Fibroblast of mammary gland (primary cell): ENCODE results near the gene FHIT.
A peak's percentile ranks its signal among the peaks of the same experiment; 100 is the strongest.

Source experiments
- DNase-seq: peaks from one replicate; pipeline ENCODE4 v3.0.0-alpha.2; 2010; ENCODE audit warnings: low read depth
- H3K4me3 ChIP-seq: 2 replicates; pipeline ENCODE4 v1.5.1; 2011; ENCODE audit warnings: low read depth, mild to moderate bottlenecking, low read length, moderate library complexity; ENCODE audit not compliant: control insufficient read depth
- CTCF ChIP-seq: conservative IDR thresholded peaks from 2 replicates; pipeline ENCODE4 v1.5.1; 2011; ENCODE audit warnings: low read depth, low read length, inconsistent platforms; ENCODE audit not compliant: control insufficient read depth, insufficient read depth

Gene FHIT

DNA sequence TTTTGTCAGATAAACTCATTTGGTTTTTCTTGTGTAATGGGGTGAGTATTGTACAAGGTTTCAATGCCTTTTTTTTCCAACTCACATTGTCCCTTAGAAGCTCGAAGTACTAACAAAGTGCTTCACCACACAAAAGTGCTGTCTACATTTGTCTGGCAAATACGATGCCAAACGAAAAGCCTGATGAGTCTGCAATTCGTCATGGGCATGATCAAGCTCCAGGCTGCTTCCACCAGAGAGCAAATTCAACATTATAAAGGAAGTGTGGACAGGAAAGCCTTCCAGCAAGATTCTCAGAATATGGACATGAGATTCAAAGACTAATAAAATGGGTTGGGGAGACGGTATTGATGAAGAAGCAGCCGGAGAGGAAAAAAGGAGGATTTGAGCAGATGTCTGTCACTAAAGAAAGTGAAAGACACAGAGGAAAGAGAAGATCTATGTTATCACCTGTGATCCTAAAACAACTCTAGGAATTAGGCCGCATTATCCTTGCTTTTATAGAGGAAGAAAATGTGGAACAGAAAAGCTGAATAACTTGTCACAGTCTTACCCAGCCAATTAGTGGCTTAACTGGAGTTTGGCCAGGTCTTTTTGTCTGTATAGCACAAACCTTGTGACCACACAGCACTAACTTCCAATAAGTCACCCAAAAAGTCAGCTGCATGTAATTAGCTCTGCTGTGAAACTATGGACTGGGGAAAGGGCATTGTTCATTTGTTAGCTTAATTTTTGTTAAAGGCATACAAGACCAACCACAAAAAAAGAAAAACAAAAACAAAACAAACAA lies 494.8 kb downstream of the FHIT start:
- DNase-seq = no peak
- TF ChIP-seq CTCF = no peak
- no peak overlapping the region for H3K4me3 ChIP-seq

GRCh38 chr3:60755094-60755493 lies 496.2 kb downstream of the FHIT start:
- no peak for TF ChIP-seq CTCF
- H3K4me3 ChIP-seq = no peak overlapping the region
- no peak for DNase-seq

DNA sequence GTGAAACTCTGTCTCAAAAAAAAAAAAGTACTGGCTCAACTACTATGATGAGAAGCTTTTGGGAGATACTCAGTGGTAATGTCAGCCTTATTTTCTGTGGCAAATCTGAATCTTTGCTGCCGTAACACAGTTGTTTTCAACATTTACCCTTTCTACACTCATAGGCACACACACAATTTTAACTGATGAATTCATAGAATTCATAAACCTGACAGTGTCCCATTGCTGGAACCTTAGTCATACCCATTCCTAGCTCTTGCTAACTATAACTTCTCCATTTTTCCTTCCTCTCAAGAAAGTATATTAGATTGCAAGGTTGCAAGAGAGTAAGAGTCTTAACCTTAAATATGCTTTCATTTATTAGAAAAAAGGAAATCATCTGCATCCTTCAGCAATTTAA lies 496.6 kb downstream of the FHIT start:
- H3K4me3 ChIP-seq = no peak overlapping the region
- no peak for TF ChIP-seq CTCF
- DNase-seq = peak; percentile 21

- no peak overlapping the region for H3K4me3 ChIP-seq
- no peak for TF ChIP-seq CTCF
- DNase-seq = peak; percentile 78
These were observed 498.4 kb downstream of the FHIT start for GRCh38 chr3:60752809-60753208.

GRCh38 chr3:60746695-60747416 lies 504.4 kb downstream of the FHIT start:
- DNase-seq = peak; percentile 21
- no peak overlapping the region for H3K4me3 ChIP-seq
- no peak for TF ChIP-seq CTCF

DNA sequence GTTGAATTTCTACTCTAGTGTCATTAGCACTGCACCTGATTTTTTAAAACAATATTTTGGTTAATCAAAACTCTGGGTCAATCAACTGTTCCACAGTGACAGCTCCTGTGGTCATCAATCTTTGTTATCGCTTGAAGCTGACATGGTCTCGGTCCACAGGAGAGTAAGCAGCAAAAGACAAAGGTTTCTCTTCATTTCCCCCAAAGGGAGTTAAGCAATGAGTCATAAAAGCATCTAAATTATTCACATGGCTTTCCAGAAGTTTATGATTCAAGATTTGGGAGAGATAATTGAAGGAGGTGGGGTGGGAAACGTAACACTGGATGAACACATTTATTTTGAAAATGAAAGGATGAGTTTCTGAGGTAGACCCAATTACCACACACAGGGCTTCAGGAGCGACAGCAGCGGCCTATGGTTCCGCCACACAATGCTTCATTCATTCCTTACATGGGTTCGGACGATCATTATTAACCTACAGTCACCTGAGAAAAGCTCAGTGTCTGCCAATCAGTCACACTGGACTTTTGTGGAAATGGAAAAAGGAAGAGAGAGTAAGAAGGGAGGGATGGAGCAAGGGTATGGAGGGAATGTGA lies 505.1 kb downstream of the FHIT start:
- DNase-seq = peak; percentile 12
- H3K4me3 ChIP-seq = no peak overlapping the region
- no peak for TF ChIP-seq CTCF
